ENCODE measurements around the gene LAMTOR5. TPM values are rescaled to one million over a fixed set of nuclear protein-coding genes. Genes with fewer than 3 reads are reported as not detected.

LAMTOR5 gene
- total RNA-seq, 2 donors from 2014 or later, result 142 to 177 TPM

- Histone ChIP-seq H3K9me3 (no peaks in the 10 kb centered on the region), H3K36me3 (no peaks in the 10 kb centered on the region), H3K4me3 (no peak overlapping the region), H3K4me1 (peaks cover 0 to 10% of the 10 kb centered on the region in 2 donors), H3K27me3 (no peaks in the 10 kb centered on the region), H3K27ac (no peak overlapping the region)
- peak; percentile 78 for DNase-seq (ENCODE audit: low spot score)
- TF ChIP-seq, protein P1, sequence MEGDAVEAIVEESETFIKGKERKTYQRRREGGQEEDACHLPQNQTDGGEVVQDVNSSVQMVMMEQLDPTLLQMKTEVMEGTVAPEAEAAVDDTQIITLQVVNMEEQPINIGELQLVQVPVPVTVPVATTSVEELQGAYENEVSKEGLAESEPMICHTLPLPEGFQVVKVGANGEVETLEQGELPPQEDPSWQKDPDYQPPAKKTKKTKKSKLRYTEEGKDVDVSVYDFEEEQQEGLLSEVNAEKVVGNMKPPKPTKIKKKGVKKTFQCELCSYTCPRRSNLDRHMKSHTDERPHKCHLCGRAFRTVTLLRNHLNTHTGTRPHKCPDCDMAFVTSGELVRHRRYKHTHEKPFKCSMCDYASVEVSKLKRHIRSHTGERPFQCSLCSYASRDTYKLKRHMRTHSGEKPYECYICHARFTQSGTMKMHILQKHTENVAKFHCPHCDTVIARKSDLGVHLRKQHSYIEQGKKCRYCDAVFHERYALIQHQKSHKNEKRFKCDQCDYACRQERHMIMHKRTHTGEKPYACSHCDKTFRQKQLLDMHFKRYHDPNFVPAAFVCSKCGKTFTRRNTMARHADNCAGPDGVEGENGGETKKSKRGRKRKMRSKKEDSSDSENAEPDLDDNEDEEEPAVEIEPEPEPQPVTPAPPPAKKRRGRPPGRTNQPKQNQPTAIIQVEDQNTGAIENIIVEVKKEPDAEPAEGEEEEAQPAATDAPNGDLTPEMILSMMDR (IDR thresholded peaks at IDR 0.05), result no peak
These were observed 26.3 kb upstream of the LAMTOR5 start for GRCh38 chr1:110433803-110434202.

- no peak for DNase-seq (ENCODE audit: low spot score)
- H3K9me3 ChIP-seq, result no peaks in the 10 kb centered on the region
- H3K36me3 ChIP-seq, result no peaks in the 10 kb centered on the region
- H3K27ac ChIP-seq, result no peak overlapping the region
- no peak overlapping the region for H3K4me3 ChIP-seq
- H3K27me3 ChIP-seq, result no peaks in the 10 kb centered on the region
- TF ChIP-seq, protein P1 (IDR thresholded peaks at IDR 0.05), result no peak
- peaks cover 0 to 10% of the 10 kb centered on the region in 2 donors for H3K4me1 ChIP-seq
These were observed 25.7 kb upstream of the LAMTOR5 start for GRCh38 chr1:110433213-110433612.

- Histone ChIP-seq H3K9me3 (no peaks in the 10 kb centered on the region), H3K36me3 (no peaks in the 10 kb centered on the region), H3K4me3 (no peak overlapping the region), H3K27ac (no peak overlapping the region), H3K4me1 (peaks cover 0 to 13% of the 10 kb centered on the region in 2 donors), H3K27me3 (no peaks in the 10 kb centered on the region)
- TF ChIP-seq, protein P1 (IDR thresholded peaks at IDR 0.05), result no peak
- DNase-seq (ENCODE audit: low spot score), result no peak
These were observed 23.4 kb upstream of the LAMTOR5 start for GRCh38 chr1:110430901-110431300.

DNA sequence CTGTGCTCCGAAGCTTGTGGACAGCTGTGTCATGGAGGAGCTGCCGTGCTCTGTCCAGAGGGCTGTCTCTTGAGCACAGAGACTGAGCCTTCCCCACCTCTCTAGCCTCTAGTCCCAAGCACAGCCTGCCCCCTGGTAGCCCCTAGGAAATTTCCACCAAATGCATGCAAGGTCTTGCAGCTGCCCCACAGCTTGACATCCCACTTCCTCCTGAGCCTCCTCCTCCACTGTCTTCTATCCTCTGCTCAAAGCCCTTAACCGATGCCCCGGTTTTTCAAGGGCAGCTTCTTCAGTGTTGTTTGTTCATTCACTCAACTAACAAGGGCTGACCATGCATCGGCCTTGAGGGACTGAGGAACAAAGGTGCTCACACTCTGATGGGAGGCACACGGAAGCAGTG lies 22.9 kb upstream of the LAMTOR5 start:
- DNase-seq (ENCODE audit: low spot score), result no peak
- TF ChIP-seq, protein P1 (IDR thresholded peaks at IDR 0.05), result no peak
- H3K9me3 ChIP-seq, result no peaks in the 10 kb centered on the region
- peaks cover 0 to 18% of the 10 kb centered on the region in 2 donors for H3K4me1 ChIP-seq
- H3K4me3 ChIP-seq, result no peak overlapping the region
- no peak overlapping the region for H3K27ac ChIP-seq
- H3K36me3 ChIP-seq, result no peaks in the 10 kb centered on the region
- no peaks in the 10 kb centered on the region for H3K27me3 ChIP-seq

DNA sequence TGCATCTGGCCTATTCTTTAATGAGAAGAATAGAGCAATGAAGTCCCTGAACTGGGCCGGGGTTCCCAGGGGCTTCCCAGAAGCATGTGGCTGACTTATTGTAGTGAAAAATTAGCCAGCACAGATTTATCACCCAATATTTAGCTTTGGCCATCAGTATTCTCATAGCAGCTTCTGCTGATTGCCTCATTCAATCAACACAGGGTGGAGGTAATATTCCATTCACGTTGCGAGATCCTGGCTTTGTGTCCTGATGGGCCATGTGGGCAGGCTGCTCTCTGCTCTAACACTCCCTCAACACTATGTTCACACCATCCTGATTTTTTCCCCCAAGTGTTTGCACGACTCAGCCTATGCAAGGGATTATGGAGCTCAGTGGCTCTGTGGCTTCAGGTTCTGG lies 21.5 kb upstream of the LAMTOR5 start:
- H3K27ac ChIP-seq, result peak overlapping the region in 1 of 2 donors; percentile 3

More for the DNA sequence above, 21.5 kb upstream of the LAMTOR5 start:
- no peaks in the 10 kb centered on the region for H3K27me3 ChIP-seq
- H3K4me1 ChIP-seq, result peaks cover 0 to 18% of the 10 kb centered on the region in 2 donors
- no peaks in the 10 kb centered on the region for H3K9me3 ChIP-seq
- DNase-seq (ENCODE audit: low spot score), result no peak
- TF ChIP-seq, protein P1 (IDR thresholded peaks at IDR 0.05), result no peak
- no peak overlapping the region for H3K4me3 ChIP-seq
- no peaks in the 10 kb centered on the region for H3K36me3 ChIP-seq
